M059J (cell line): Measurements from ENCODE around the gene TBC1D14. TPM values are rescaled to one million over a fixed set of nuclear protein-coding genes. Genes with fewer than 3 reads are reported as not detected.

Source experiments
- DNase-seq: peaks from one replicate; pipeline ENCODE4 v3.0.0-alpha.2; 2012; ENCODE audit warnings: low read depth
- total RNA-seq: library from RNA; depleted of rRNA; stranded (reverse); fragments of >200 nt; shearing (Covaris generic); gene quantifications from 2 replicates; pipeline ENCODE4 v1.2.3, GENCODE V29; 2014

The TBC1D14 gene
- total RNA-seq, 1 experiment from 2014 or later = 22.4 TPM

DNA sequence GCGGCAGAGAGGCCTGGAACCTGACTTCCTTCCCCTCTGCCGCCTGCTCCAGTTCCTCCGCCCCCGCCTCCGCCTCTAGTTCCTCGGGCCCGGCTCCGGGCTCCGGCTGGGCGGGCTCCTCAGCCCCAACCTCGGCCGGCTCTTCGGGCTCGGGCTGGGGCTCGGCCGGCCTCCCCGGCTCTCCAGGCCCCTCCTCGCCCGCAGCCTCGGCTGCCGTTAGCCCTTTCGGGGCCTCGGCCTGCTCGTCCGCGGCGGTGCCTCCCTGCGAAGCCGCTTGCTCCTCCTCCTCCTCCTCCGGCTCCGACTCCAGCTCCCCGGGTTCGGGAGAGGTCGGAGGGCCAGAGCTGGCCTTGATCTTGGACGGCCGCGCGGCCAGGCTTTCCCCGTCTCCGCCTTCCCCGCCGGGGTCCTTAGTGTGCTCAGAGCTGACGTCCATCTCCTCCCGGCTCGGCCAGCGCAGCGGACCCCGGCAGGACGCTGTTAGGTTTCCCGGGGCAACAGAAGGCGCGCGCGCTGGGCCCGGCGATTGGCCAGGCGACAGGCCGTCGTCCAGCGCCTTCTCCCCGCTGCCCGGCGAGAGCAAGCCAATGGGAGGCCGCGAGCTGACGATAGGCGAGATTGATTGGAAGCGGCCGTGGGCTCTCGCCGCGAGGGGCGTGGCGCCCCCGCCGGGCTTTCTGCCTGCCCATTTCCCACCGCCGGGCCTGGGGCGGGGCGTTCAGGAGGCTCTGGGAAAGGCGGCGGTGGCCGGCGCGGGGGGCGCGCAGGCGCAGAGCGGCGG lies 133.1 kb downstream of the TBC1D14 start:
- DNase-seq = peak; percentile 97

- DNase-seq = peak; percentile 35
Measured at GRCh38 chr4:7043284-7044136, 133.9 kb downstream of the TBC1D14 start, which contains the start of gene TADA2B. TSS of gene TADA2B (plus strand) at chr4:7043372. CDS start at chr4:7043580, 208 bp downstream.

- DNase-seq = no peak
Measured at GRCh38 chr4:7044137-7044930, 134.7 kb downstream of the TBC1D14 start.

- DNase-seq = no peak
Measured at GRCh38 chr4:7045553-7045952, 135.9 kb downstream of the TBC1D14 start.

GRCh38 chr4:7045961-7046921 lies 136.6 kb downstream of the TBC1D14 start:
- DNase-seq = no peak

- no peak for DNase-seq
Measured at GRCh38 chr4:7046971-7047370, 137.3 kb downstream of the TBC1D14 start.

- no peak for DNase-seq
Measured at GRCh38 chr4:7048642-7049041, 139.0 kb downstream of the TBC1D14 start.

GRCh38 chr4:7049295-7049694 lies 139.7 kb downstream of the TBC1D14 start:
- DNase-seq = no peak

GRCh38 chr4:7049739-7050138 lies 140.1 kb downstream of the TBC1D14 start:
- no peak for DNase-seq

DNA sequence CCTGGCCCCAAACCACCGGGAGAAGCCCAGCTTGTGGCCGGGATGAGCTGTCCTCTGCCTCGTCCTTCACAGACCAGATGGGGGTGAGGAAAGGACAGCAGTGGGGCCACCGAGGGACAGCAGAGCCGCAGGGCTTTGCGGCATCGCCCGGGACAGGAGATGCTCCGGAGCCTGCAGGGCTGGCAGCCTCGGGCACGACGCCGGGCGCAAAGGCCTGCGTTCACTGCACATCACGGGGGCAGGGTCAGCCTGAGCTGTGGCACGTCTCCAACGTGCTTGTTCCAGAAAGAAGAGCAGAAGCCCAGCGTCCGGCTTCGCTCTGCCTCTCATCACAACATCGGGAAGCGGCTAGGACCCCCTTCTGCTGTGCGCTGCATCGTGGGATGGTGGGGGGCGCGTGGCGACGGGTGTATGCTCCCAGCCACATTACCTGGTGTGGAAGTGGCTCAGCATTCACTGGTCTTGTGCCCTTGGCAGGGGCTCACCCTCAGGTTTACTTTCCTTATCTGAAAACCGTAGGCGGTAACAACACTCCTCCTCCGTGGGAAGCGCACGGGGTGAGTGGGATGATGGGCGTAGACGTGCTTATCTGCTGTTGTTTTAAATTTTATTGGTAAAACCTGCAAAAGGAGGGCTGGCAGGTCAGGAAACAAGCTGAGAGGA lies 141.0 kb downstream of the TBC1D14 start:
- no peak for DNase-seq

DNA sequence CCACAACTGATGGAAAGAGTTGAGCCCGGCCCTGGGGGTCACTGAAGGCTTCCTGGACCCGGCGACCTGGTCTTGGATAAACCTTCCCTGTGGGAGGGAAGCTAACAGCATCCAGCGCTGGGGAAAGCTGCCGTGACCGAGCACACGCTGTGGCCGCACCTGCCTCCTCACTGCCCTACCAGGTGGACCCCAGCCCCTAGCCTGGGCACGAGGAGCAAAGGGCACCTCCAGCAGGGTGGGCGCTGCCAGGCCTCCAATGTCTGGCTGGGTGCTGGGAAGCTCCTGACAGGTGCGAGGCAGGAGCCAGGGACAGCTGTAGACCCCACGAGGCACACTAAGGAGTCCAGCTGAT lies 141.5 kb downstream of the TBC1D14 start:
- DNase-seq = no peak

GRCh38 chr4:7051905-7052304 lies 142.3 kb downstream of the TBC1D14 start:
- no peak for DNase-seq

DNA sequence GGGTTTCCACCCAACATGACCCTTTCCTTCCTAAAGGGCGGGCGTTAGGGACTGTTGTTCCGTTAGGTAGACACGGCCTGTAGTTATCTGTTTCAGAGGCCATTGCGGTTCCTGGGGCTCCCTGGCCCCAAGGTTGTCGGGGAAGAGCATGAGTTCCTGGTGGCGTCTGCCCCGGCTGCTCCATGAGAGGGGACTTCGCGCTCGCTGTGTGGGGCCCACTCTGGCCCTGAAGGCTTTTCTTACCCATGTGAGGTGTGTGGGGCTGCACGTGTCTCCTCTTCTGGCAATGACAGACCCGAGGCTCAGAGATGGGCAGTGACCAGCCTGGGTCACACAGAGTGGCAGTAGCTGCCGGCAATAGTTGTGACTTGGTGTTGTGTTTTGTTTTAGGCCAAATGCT lies 142.7 kb downstream of the TBC1D14 start:
- no peak for DNase-seq

DNA sequence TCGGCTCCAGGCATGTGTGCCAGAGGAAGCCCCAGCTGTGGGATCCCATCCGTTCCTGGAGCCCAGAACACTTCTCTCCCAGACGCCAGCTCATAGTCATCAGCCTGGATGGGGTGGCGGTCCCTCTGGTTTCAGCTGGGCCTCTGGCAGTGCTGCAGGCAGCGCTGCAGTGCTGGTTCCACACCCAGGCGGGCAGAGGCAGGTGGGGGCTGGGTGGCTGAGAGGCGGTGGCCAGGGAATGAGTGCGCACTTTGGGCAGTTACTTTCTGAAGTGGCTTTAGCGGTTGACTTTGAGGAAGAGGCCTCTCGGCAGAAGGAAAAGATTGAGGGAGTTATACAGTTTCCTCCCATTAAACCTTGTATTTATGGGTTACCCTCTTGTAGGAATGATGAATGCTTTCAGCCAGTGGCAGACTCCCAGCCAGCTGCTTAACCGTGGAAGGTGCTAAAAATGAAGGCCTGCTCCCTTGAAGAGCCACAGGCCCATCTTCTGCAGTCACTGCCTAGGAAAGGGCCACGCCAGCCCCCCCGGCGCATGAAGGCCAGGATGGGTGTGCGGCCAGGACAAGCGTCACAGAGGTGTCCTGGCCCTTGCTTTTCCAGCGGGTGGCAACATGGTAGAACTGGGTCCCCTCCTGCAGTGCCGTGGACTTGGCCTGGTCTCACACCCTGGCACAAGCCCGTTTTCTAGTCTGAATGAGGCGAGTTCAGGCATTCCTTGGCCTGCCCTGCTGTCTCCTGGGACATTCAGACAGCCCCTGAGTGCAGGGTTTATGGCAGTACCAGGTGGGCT lies 143.5 kb downstream of the TBC1D14 start:
- DNase-seq = no peak

DNA sequence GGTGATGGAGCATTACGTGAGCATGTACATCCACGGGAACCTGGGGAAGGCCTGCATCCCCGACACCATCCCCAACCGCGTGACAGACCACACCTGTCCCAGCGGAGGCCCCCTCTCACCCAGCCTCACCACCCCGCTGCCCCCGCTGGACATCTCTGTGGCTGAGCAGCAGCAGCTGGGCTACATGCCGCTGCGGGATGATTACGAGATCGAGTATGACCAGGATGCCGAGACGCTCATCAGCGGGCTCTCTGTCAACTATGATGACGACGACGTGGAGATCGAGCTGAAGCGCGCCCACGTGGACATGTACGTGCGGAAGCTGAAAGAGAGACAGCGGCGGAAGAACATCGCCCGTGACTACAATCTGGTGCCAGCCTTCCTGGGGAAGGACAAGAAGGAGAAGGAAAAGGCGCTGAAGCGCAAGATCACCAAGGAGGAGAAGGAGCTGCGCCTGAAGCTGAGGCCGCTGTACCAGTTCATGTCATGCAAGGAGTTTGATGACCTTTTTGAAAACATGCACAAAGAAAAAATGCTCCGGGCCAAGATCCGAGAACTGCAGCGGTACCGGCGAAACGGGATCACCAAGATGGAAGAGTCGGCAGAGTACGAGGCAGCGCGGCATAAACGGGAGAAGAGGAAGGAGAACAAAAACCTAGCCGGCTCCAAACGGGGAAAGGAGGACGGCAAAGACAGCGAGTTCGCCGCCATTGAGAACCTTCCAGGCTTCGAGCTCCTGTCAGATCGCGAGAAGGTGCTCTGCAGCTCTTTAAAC lies 144.7 kb downstream of the TBC1D14 start:
- no peak for DNase-seq

DNA sequence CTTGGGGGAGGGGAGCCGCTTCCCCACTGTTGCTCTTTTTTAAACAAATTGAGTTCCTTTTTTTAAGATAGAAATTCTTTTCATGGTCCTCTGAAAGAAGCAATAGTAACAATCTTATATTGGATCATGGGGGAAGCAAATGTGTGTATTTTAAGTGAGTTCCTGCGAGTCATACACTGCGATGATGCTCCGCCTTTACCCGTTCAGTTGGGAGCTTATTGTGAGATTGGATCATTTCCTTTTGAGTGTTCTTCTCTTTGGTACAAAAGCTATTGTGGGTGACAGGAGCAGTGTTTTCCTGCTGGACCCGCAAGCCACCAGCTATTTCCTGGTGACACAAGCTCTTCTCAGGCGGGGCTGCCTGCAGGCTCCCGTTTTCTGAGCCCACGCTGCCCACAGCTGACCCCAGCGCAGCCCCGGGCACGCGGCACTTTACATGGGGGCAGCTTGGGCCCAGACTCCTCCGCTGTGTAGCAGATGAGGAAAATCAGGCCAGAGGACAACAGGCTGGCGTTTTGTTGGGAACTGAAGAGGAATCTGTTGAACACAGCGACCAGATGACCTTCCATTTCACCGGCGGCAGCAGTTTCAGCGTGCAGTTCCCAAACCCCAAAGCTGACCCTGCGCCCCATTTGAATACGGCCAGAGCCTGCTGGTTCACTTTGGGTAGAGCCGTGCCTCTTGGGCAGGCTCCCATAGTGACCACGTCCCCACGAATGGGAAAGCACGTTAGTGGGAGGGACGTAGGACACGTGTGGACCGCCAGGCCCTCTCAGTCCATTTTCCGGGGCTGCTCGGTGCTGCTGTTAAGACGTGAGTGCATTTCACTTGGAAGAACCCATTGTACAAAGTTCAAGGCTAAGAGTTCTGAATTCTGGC lies 145.7 kb downstream of the TBC1D14 start:
- DNase-seq = peak; percentile 12

DNA sequence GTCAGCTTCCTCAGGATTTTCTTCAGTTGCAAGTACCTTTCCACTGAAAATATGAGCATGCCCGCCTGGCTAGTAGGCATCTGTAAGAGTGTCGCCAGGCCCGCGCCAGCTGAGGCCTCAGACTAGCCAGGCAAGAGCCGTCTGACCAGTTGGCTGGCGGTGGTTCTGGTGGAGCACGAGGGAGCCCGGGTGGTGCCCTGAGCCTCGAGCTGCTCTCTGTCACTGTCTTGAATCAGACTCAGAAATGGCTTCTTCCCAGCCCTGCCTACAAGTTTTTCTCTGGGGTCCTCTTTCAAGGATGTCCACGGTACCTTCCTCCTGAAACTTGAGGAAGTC lies 146.3 kb downstream of the TBC1D14 start:
- DNase-seq = no peak

DNA sequence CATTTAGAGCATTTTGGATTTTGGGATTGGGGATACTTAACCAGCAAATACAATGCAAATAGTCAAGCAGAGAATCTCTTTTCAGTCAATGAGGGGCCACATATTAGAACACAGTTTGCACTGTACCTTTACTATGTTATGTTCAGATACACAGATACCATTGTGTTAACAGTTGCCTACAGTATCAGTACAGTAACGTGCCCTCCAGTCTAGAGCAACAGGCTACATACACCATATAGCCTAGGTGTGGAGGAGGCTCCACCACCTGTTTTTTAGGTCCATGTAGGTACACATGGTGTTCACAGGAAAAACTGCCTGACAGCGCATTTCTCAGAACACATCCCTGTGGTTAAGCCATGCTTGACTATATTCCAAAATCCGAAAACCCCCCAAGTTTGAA lies 149.2 kb downstream of the TBC1D14 start:
- DNase-seq = no peak
